NCI-H1092 treated with DMSO at 0.1 percent for 48 hours (cell line): ENCODE measurements around the gene ARHGEF3.

ENCODE experiments used
- DNase-seq: peaks from one replicate; lab custom pipeline; 2025; lab: John Stamatoyannopoulos, UW

ARHGEF3 gene

DNA sequence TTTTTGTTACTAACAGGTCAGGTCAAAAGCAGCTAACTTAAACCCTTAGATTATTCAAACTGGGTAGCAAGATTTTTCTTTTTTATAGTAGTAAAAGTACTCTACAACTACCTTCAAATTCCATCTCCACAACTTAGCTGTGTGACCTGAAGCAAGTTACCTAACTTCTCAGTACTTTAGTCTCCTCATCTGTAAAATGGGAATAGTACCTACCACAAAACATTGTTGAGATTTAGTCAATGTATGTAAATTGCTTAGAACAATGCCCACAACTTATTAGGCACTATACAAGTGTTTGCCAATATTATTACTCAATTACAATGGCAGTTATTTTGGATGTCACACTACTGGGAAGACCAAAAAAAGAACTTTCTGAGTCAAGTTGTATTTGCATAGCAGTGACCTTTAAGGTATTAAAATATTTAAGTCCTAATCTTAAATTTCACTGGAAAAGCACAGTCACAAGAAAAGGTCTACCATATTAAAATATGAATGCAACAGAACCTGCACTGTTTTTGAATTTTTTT, 121.6 kb downstream of the ARHGEF3 start:
- no peak for DNase-seq
